GM12801 (cell line): ENCODE measurements around the gene SEMA4G.

ENCODE experiments used
- TF ChIP-seq, protein P1 (sequence below): IDR thresholded peaks from one replicate; pipeline ENCODE4 v1.5.1; 2011; ENCODE audit warnings: control low read depth; ENCODE audit not compliant: insufficient read length; ENCODE audit errors: extremely low read depth

The SEMA4G gene

DNA sequence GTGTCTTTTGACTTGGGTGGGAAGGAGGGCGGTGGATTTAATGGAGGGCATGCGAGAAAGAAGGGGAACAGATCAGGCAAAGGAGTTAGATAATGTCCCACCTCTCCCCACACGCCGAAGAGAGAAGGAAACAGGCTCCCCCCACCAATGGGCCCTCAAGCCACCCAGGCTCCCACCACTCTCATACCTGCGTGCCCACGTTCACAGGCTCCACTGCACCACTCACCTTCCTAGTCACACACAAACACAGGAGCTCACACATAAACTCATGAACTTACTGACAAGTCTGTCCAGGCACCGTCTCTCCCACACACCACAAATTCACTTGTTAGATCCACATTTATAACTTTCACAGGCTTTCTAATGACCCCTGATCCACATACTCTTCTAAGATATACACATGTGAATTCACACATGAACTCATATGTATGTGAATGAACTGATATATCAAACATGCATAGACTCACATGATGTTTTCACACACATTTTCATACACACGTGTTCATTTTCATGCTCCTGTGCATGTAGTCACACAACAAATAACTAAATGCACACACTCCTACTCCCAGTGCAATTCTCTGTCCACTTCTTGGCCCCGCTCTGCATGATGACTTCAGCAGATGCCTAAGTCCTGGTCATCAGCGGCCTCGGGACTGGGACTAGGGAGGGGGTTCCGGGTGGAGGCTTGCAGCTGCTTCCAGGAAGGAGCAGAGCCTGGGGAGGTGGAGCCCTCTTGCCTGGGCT is 31.8 kb downstream of the SEMA4G start:
- TF ChIP-seq, protein P1, sequence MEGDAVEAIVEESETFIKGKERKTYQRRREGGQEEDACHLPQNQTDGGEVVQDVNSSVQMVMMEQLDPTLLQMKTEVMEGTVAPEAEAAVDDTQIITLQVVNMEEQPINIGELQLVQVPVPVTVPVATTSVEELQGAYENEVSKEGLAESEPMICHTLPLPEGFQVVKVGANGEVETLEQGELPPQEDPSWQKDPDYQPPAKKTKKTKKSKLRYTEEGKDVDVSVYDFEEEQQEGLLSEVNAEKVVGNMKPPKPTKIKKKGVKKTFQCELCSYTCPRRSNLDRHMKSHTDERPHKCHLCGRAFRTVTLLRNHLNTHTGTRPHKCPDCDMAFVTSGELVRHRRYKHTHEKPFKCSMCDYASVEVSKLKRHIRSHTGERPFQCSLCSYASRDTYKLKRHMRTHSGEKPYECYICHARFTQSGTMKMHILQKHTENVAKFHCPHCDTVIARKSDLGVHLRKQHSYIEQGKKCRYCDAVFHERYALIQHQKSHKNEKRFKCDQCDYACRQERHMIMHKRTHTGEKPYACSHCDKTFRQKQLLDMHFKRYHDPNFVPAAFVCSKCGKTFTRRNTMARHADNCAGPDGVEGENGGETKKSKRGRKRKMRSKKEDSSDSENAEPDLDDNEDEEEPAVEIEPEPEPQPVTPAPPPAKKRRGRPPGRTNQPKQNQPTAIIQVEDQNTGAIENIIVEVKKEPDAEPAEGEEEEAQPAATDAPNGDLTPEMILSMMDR: no peak

DNA sequence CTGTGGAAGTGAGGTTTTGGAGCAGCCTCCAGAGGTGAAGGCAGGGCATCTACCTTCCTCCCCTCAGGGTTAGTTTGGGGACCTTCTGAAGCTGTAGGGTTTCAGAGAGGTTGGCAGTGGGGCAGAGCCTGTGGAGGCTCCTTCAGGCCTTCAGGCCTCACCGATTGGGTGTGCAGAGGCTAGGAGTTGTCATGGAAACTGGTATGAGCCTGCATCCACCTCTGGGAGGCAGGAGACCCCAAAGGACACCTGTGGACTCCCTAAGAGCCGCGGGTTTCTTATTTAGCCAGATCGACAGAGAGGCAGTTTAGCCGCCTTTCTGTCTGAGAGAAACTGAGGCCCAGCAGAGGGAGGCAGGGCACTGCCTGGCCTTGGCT is 32.3 kb downstream of the SEMA4G start:
- TF ChIP-seq, protein P1: no peak

DNA sequence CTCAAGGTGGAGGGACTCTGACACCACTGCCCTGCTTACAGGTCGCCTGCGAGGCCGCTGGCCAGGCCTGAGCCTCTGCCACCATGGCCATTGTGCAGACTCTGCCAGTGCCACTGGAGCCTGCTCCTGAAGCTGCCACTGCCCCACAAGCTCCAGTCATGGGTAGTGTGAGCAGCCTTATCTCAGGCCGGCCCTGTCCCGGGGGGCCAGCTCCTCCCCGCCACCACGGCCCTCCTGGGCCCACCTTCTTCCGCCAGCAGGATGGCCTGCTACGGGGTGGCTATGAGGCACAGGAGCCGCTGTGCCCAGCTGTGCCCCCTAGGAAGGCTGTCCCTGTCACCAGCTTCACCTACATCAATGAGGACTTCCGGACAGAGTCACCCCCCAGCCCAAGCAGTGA is 33.2 kb downstream of the SEMA4G start:
- TF ChIP-seq, protein P1: no peak

DNA sequence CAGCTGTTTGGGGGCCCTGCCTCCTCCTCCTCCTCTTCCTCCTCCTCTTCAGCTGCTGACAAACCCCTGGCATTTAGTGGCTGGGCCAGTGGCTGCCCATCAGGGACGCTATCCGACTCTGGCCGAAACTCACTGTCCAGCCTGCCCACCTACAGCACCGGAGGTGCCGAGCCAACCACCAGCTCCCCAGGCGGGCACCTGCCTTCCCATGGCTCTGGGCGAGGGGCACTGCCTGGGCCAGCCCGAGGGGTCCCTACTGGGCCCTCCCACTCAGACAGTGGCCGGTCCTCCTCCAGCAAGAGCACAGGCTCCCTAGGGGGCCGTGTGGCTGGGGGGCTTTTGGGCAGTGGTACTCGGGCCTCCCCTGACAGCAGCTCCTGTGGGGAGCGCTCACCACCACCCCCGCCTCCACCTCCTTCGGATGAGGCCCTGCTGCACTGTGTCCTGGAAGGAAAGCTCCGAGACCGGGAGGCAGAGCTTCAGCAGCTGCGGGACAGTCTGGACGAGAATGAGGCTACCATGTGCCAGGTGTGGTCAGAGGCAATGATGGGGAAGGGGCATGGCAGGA is 34.4 kb downstream of the SEMA4G start:
- TF ChIP-seq, protein P1: no peak

DNA sequence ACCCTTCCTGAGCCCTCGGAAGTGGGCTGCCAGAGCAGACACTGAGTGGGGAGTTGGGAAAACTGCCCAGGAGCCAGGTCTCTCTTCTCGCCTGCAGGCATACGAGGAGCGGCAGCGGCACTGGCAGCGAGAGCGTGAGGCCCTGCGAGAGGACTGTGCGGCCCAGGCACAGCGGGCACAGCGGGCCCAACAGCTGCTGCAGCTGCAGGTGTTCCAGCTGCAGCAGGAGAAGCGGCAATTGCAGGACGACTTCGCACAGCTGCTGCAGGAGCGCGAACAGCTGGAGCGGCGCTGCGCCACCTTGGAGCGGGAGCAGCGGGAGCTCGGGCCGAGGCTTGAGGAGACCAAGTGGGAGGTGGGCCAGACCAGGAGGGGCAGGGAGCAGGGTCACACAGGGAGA is 36.1 kb downstream of the SEMA4G start:
- TF ChIP-seq, protein P1: no peak

DNA sequence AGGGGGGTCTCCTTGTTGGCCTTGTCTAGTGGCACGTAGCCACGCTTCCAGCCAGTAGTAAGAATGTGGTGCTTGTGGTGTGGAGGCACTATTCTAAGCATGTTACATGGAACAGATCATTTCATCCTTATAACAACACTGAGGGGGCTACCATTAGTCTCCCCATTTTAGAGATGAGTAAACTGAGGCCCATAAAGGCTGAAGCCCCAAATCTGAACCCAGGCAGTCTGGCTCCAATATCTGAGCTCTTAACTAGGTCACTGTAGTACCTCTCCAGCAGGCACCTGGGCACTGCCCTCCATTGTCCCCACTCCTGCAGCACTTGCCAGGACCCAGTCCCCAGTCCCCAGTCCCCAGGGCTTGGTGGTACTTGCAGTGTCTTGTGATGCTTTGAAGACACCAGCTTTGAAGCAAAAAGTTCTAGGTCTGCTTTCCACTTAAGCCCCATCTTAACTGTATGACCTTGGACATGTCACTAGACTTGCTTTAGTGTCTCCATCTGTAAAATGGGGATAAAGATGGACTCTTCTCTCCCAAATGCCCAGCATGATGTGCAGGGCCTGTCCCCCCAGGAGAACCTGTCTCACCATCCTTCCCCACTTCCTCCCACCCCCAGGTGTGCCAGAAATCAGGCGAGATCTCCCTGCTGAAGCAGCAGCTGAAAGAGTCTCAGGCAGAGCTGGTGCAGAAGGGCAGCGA is 36.7 kb downstream of the SEMA4G start:
- TF ChIP-seq, protein P1: no peak

DNA sequence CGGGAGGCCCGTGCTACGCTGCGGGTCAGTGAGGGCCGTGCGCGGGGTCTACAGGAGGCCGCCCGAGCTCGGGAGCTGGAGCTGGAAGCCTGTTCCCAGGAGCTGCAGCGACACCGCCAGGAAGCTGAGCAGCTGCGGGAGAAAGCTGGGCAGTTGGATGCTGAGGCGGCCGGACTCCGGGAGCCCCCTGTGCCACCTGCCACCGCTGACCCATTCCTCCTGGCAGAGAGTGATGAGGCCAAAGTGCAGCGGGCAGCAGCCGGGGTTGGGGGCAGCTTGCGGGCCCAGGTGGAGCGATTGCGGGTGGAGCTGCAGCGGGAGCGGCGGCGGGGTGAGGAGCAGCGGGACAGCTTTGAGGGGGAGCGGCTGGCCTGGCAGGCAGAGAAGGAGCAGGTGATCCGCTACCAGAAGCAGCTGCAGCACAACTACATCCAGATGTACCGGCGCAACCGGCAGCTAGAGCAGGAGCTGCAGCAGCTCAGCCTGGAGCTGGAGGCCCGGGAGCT is 37.3 kb downstream of the SEMA4G start:
- TF ChIP-seq, protein P1: no peak
